Endometrium (tissue), 2 donors: ENCODE data around the gene NEURL3.

Experiments used
- FAIRE-seq: peaks from 2 replicates; lab custom pipeline; 2012; peaks lifted over from hg19 to GRCh38; lab: Jason Lieb, UNC
- donor health status: control.
- donor health status: control.

NEURL3 gene

DNA sequence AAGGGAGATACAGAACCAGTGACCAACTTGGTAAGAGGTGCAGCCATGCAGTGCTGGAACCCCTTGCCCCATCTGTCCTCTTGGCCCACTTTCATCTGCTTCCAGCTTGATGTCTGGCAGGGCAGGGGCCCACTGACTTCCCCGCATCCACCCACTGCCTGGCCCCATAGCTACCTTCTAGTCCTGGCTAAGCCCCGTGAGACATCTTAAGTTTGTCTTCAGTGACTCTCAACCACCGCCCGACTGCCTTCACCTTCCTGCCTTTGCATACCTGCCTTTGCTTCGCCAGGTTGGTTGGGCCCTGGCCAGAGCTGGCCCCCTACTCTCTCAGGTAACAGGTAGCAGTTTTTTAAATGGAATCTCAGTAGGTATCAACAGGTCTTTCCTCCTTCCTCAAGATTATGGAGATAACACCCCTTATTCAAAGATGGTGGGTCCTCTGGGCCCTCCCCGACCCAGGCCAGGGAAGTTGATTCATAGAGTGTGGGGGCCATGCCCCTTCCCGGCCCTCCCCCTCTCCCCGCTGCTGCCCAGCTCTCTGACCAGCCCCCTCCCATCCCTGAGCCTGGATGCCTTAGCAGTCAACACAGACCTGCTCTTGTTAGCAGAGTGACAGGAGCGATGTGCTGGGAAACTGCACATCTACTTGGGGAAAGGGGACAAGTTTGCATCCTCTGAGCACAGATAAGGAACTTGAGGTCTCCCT is 34.2 kb upstream of the NEURL3 start:
- no peak for FAIRE-seq

DNA sequence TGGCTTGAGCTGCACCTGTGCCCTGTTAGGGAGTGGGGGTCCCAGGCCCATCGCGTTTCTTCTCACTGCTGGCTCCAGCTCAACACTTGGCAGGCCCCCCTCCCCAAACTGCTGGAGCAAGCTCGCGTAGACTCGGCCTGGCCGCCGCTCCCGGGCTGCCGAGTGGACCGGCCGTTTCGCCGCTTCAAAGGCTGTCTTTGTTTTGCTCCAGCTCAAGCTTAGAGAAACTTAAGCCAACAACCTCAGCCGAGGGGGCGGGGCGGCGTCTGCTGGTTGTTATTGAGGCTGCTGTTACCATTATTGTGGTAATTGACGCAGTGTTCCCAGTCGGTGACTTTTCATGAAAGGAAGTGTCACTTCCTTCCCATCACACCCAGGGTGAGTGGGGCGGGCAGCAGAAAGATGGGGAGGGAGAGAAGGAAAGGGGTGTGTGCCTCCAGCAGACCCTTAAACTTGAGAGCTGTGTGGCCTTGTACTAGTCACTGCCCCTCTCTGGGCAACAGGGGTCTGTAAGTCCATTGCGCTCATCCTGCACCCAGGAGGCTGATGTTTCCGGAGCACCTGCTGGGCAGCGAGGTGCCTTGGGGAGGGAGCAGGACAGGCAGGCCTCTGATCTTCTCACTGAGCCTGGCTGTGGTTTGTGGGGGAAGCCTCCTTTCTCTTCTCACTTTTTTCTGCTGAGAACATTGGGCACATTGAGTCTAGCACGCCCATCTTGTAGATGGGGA is 33.5 kb upstream of the NEURL3 start:
- FAIRE-seq, result no peak

GRCh38 chr2:96537734-96538486 is 32.8 kb upstream of the NEURL3 start:
- no peak for FAIRE-seq

DNA sequence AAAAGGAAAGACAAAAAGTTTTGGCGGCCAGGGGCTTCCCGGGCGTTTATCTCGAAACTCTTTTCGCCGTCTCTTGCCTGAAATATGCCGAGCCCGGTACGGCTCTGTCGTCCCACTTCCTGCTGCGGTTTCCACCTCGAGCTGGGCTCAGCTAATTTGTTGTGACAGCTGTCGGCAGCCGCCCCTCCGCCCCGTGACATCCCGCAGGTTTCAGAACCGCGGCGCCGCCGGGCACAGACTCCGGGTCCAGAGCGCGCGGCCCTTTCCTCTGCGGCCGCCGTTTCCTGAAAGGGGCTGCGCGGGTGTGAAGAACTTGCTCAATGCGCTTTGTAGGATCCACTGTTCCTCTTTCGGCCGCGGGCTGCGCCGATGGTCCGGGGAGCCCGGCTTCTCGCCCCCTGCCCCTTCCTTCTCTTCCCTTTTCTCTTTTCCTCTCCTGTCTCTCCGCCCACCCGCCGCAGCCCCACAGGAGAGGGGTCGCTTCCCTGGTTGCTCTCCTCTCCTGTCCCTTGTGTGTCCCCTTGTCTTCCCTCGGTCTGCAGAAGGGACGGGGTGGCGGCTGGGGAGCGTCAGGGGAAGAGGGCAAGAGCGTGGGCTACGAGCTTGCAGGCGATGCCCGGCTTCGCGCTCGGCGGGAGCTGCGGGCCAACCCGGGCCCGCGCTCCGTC is 32.0 kb upstream of the NEURL3 start:
- FAIRE-seq, result no peak

DNA sequence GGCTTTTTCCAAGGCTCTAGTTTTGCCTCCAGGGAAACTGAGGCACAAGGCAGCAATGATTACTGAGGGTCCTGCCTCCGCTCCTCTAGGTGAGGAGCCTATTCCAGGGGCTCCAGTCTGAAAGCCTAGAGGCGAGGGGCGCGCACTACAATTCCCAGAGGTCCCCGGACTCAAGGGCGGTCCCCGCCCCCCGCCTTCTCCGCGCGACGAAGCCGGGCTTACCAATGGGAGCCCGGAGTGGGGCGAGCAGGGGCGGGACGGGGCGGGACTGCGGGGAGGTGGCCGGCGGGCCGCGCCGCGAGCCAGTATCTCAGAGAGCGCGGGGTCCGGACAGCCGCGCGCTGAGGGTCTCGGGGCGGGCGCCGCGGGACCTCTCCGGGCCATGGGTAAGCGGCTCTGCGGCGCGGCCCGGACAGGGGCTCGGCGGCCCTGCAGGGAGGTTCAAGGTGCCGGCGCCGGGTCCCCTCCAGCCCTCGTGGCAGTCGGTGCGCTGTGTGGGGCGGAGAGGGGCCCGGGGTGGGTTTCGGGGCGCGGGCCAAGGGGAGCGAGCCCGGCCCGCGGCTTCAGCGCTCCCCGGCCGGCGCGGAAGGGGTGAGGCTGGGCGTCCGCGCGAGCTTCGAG is 31.4 kb upstream of the NEURL3 start, which contains the start of gene ARID5A:
Gene ARID5A (plus strand): TSS at position 308 of the 621 bp plus-strand sequence. CDS start 75 bp downstream, at position 383.
- FAIRE-seq, result no peak

GRCh38 chr2:96535331-96535730 is 30.2 kb upstream of the NEURL3 start:
- no peak for FAIRE-seq

DNA sequence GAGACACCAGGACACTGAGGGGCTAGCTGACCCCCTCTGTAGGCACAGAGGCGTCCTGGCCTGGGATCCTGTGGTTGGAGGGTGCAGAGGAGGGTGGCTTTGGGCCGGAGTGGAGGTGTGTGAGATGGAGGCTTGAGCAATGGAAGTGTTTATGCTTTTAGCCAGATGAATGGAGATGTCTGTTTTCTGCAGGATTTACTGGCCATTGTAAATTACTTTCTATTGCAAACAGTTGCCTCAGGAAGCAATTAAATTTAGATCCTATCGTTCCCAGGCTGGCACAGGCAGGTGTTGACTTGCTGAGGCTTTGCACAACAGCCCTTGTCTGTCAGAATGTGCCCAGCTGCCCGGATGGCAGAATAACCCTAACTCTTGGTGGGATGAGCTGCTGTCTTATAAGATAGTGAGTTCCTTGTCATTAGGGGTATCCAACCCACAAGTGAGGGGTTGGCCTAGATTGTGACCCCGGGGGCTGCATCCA is 29.6 kb upstream of the NEURL3 start:
- no peak for FAIRE-seq

GRCh38 chr2:96534141-96534540 is 29.0 kb upstream of the NEURL3 start:
- FAIRE-seq, result no peak

- no peak for FAIRE-seq
Measured at GRCh38 chr2:96533292-96534073, 28.3 kb upstream of the NEURL3 start.

DNA sequence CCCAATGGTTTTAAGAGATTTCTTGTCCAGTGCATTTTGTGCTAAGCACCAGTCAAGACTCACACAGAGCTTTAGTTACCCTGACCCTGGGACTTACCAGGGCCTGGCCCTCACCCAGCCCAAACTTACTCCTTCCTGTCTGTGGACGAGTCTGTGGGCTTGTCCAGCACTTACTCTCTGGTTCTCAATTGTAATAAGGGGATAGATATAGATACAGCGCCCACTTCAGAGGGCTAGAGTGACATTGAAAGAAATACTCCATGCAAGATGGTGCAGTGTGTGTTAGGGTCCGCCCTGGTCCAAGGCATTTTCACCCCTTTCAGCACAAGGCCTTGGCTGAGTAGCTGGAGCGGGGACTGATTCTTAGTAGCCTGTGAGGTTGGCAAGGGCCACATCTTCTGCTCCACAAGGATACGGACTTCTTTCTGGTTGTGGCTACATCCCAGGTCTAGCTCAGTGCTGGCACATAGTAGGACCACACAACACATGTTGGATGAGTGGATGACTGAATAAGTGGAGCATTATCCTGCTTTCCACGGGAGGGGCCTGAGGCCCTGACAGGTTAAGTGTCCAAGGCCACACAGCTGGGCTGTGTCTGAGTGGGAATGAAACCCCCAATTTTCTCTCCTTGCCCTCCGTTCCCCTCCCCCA is 27.6 kb upstream of the NEURL3 start:
- FAIRE-seq, result no peak

- FAIRE-seq, result peak; percentile 98
Measured at GRCh38 chr2:96531872-96532505, 26.8 kb upstream of the NEURL3 start.

DNA sequence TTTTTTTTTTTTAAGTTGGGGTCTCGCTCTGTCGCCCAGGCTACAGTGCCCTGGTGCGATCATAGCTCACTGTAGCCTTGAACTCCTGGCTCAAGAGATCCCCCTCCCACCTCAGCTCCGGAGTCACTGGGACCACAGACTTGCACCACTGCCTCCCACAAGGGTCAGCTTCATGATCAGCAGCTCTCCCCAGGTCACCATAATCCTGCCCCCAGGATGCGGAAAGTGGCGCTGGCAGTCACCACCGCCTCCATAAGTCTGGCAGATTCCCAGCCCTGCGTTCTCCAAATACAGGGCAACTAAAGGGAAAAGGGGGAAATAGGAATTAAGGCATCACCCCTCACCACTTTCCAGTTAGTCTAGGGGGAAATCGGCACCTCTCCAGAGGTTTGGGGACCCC is 26.2 kb upstream of the NEURL3 start:
- FAIRE-seq, result no peak

GRCh38 chr2:96530474-96531357 is 25.6 kb upstream of the NEURL3 start:
- FAIRE-seq, result no peak

DNA sequence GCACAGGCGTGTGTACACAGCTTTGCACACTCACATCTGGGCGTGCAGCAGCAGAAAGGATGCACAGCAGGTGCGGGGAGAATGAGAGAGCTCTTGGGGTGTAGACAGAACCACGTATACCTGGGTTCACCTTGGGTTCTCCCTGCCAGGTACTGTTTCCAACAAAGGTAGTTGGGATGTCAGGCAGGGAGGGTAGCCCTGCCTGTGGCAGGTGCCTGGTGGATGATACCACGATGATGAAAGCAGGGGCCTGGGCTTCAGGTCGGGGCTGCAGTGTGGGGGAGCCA is 24.9 kb upstream of the NEURL3 start:
- no peak for FAIRE-seq

GRCh38 chr2:96529376-96530143 is 24.4 kb upstream of the NEURL3 start:
- no peak for FAIRE-seq

DNA sequence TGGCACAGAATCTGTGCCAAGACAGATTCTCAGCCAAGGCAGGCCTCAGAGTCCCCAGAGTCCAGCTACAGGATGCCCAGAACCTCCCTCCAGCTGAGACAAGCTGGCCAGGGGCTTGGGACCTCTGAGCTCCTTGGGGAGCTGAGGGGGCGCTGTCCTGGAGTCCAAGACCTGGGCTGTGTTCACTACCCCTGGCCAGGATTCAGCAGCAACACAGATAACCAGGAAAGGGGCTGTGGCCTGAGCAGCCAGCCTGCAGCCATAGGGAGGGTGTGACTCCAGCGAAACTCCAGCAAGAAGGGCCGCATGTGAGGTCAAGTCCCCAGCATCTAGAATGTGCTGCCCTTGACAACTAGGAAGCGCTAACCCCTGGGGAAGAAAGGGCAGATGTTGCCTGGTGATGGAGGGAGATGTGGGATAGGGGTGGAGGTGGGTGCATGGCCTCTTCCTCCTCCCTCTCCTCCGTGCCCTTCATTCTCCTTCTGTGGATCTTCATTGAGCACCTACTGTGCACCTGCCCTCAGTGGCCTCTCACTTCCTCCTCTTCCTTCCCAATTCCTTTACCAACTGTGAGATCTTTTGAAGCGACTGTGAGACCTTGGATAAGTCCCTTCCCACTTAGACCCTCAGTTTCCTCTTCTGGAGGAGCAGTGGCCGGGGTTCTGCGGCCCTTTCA is 23.7 kb upstream of the NEURL3 start:
- FAIRE-seq, result no peak

DNA sequence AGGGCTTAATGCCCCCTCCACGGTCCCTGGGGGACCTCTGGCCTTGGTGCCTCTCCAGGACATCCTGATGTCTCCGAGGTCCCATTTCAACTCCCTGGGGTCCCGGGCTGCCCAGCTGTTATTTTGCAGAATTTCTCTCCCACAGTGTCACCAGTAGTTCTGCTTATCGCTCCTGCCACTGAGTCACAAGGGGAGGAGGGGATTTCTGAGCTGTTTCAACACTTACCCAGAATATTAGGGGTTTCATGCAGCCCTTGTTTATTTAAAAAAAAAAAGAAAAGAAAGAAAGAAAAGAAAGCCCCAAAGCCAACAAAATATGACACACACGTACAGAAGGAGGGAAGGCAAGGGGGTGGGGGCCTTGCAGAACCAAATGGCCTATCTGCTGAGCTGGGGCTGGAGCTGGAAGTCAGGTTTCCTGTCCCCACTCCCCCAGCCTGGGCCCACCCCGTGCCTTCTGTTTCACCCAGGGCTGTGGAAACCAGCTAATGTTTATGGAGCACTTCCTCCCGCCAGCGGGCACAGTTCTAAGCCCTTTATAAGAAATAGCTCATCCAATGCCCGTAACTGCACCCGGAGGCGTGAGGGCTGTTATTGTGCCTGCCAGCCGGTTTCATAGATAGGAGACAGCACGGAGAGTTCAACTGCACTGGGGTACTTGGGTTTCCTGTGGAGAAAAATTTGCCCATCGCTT is 23.0 kb upstream of the NEURL3 start:
- no peak for FAIRE-seq
